ENCODE measurements around the gene SYS1. TPM values are rescaled to one million over a fixed set of nuclear protein-coding genes. Genes with fewer than 3 reads are reported as not detected.
A peak's percentile ranks its signal among the peaks of the same experiment; 100 is the strongest.
"Not testable (repeated sequence)": the region's sequence is repeated elsewhere in the genome, so short reads cannot be mapped to it uniquely, and the experiment has no call there.

The SYS1 gene
- total RNA-seq, 1 donor from 2014 or later: 20.0 TPM

DNA sequence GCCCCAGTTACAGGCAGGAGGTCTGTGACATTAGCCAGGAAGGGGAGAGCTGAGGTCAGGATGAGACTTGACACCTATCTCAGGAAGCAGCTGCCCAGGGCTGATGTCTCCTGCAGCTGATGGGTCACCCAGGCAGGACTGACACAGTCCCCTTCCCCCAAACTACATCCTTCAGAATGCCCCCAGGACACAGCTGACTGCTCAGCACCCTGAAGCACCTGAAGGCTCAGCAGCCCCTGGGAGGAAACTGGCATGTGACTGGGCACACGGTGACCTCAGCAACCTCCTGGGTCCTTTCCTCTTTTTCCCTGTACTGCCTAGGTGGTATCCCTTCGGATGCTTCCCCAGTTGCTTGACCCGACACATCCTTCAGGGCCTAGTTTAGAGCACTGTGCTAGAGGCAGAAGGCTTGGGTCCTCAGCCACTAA is 16.7 kb upstream of the SYS1 start:
- H3K27ac Mint-ChIP-seq (ENCODE audit: unreplicated experiment): no peak overlapping the region
- no peaks in the 10 kb centered on the region for H3K9me3 Mint-ChIP-seq (ENCODE audit: unreplicated experiment)
- no peaks in the 10 kb centered on the region for H3K36me3 Mint-ChIP-seq (ENCODE audit: low read depth, unreplicated experiment)
- TF ChIP-seq CTCF (IDR thresholded peaks at IDR 0.05; ENCODE audit: unreplicated experiment): no peak
- peaks cover 52% of the 10 kb centered on the region for H3K4me1 Mint-ChIP-seq (ENCODE audit: unreplicated experiment)
- DNase-seq (ENCODE audit: low spot score): no peak
- H3K4me3 Mint-ChIP-seq (ENCODE audit: unreplicated experiment): no peak overlapping the region
- no peaks in the 10 kb centered on the region for H3K27me3 Mint-ChIP-seq (ENCODE audit: unreplicated experiment)

DNA sequence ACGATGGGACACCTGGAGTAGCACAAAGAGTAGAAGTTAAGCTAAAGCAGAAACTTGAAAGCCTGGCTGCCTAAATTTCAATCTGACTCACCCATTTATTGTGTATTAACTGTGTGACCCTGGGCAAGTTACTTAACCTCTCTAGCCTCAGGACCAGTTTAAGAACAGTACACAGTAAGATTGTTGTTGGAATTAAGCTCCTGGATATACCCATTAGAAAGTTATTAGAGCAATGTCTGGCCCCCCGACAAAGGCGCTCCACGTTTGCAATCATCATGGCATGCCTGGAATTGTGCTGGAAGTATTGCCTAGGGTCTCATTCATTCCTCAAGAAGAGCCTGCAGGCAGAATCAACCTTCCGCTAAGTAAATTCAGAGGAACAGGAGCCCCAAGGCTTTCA is 16.1 kb upstream of the SYS1 start:
- peaks cover 47% of the 10 kb centered on the region for H3K4me1 Mint-ChIP-seq (ENCODE audit: unreplicated experiment)
- no peak overlapping the region for H3K27ac Mint-ChIP-seq (ENCODE audit: unreplicated experiment)
- DNase-seq (ENCODE audit: low spot score): no peak
- H3K27me3 Mint-ChIP-seq (ENCODE audit: unreplicated experiment): no peaks in the 10 kb centered on the region
- H3K4me3 Mint-ChIP-seq (ENCODE audit: unreplicated experiment): no peak overlapping the region
- H3K36me3 Mint-ChIP-seq (ENCODE audit: low read depth, unreplicated experiment): no peaks in the 10 kb centered on the region
- no peaks in the 10 kb centered on the region for H3K9me3 Mint-ChIP-seq (ENCODE audit: unreplicated experiment)
- no peak for TF ChIP-seq CTCF (IDR thresholded peaks at IDR 0.05; ENCODE audit: unreplicated experiment)

DNA sequence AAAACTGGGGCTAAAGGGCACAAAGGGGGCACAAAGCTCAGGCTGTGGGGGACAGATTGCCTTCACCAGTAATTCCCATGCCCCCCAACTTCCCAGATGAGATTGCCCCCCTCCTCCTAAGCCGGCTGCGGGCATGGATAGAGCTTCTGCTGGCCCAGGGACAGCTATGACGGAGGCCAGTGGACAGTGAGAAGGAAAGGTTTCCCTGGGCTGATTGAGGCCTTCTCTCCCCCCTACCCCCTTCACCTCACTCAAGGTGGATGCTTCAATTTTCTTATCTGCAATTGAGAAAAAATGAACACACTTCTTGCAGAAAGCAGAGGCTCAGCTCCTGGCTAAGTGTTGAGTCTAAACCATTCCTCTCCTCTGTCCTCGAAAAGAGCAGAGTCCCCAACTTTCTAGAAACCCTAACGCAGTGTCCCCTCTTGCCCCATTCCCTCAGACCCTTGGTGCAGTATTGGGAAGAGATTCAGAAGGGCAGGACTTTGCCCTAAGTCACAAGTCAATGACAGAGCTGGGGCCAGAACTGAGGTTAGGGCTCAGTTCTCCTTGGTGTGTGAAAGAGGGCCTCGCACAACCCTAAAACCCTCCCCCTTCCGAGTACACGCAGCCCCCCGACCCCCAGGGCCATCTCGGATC is 15.5 kb upstream of the SYS1 start:
- no peaks in the 10 kb centered on the region for H3K36me3 Mint-ChIP-seq (ENCODE audit: low read depth, unreplicated experiment)
- H3K4me3 Mint-ChIP-seq (ENCODE audit: unreplicated experiment): peak overlapping the region; percentile 73
- no peak for DNase-seq (ENCODE audit: low spot score)
- peaks cover 41% of the 10 kb centered on the region for H3K4me1 Mint-ChIP-seq (ENCODE audit: unreplicated experiment)
- no peaks in the 10 kb centered on the region for H3K27me3 Mint-ChIP-seq (ENCODE audit: unreplicated experiment)
- no peaks in the 10 kb centered on the region for H3K9me3 Mint-ChIP-seq (ENCODE audit: unreplicated experiment)
- TF ChIP-seq CTCF (IDR thresholded peaks at IDR 0.05; ENCODE audit: unreplicated experiment): no peak
- no peak overlapping the region for H3K27ac Mint-ChIP-seq (ENCODE audit: unreplicated experiment)

- peak within 1 kb of the TSS; percentile 73 for H3K4me3 Mint-ChIP-seq (ENCODE audit: unreplicated experiment)
- no peaks in the 10 kb centered on the region for H3K27me3 Mint-ChIP-seq (ENCODE audit: unreplicated experiment)
- H3K36me3 Mint-ChIP-seq (ENCODE audit: low read depth, unreplicated experiment): no peaks in the 10 kb centered on the region
- H3K9me3 Mint-ChIP-seq (ENCODE audit: unreplicated experiment): no peaks in the 10 kb centered on the region
- TF ChIP-seq CTCF (IDR thresholded peaks at IDR 0.05; ENCODE audit: unreplicated experiment): no peak
- DNase-seq (ENCODE audit: low spot score): no peak
- H3K4me1 Mint-ChIP-seq (ENCODE audit: unreplicated experiment): peaks cover 34% of the 10 kb centered on the region
- H3K27ac Mint-ChIP-seq (ENCODE audit: unreplicated experiment): no peak within 1 kb of the TSS
Observed at GRCh38 chr20:45347936-45348778, 14.8 kb upstream of the SYS1 start, which contains the start of gene SDC4. Gene SDC4 (minus strand): TSS chr20:45348424. CDS start chr20:45348384, 40 bp downstream.

GRCh38 chr20:45350217-45350616 is 12.7 kb upstream of the SYS1 start:
- Mint-ChIP-seq H3K4me3 (ENCODE audit: unreplicated experiment) (no peak overlapping the region), H3K27me3 (ENCODE audit: unreplicated experiment) (no peaks in the 10 kb centered on the region), H3K9me3 (ENCODE audit: unreplicated experiment) (no peaks in the 10 kb centered on the region), H3K4me1 (ENCODE audit: unreplicated experiment) (peaks cover 23% of the 10 kb centered on the region), H3K36me3 (ENCODE audit: low read depth, unreplicated experiment) (no peaks in the 10 kb centered on the region), H3K27ac (ENCODE audit: unreplicated experiment) (no peak overlapping the region)
- DNase-seq (ENCODE audit: low spot score): no peak
- no peak for TF ChIP-seq CTCF (IDR thresholded peaks at IDR 0.05; ENCODE audit: unreplicated experiment)

DNA sequence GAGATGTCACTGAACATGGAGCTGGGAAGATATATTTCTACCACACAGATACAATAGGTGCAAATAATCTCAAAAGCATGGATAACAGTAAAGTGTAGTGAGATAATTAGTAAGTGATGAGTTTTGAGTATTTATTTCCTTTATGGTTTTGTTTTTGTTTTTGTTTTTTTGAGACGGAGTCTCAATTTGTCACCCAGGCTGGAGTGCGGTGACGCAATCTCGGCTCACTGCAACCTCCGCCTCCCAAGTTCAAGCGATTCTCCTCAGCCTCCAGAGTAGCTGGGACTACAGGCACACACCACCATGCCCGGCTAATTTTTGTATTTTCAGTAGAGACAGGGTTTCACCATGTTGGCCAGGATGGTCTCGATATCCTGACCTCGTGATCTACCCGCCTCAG is 12.2 kb upstream of the SYS1 start:
- peaks cover 18% of the 10 kb centered on the region for H3K4me1 Mint-ChIP-seq (ENCODE audit: unreplicated experiment)
- not testable (repeated sequence) for H3K4me3 Mint-ChIP-seq (ENCODE audit: unreplicated experiment); H3K27me3 Mint-ChIP-seq (ENCODE audit: unreplicated experiment); H3K36me3 Mint-ChIP-seq (ENCODE audit: low read depth, unreplicated experiment); DNase-seq (ENCODE audit: low spot score); H3K9me3 Mint-ChIP-seq (ENCODE audit: unreplicated experiment); H3K27ac Mint-ChIP-seq (ENCODE audit: unreplicated experiment)
